GM12878 (cell line): ENCODE results near the gene CPNE5. TPM values are rescaled to one million over a fixed set of nuclear protein-coding genes. Genes with fewer than 3 reads are reported as not detected.

Source experiments
- ATAC-seq: fragments of 200-7000 bp; cut with Tn5 transposase; 3 replicates; pipeline ENCODE4 v1.9.1; 2020; ENCODE audit warnings: mild to moderate bottlenecking, moderate library complexity
- BruUV-seq: library from RNA; stranded (reverse); fragments of 400-500 nt; replicated peaks from 2 replicates; lab custom pipeline; 2021; lab: Mats Ljungman, UMichigan
- CTCF ChIA-PET: fragments of 300-600 bp; sonication (Branson Sonifier 250); formaldehyde crosslinking; extraction: SDS; loops from one replicate; lab custom pipeline; 2021; ENCODE audit warnings: inconsistent platforms; lab: Yijun Ruan, JAX
- POLR2A ChIA-PET: fragments of 350-600 bp; formaldehyde crosslinking; extraction: SDS; loops from one replicate; lab custom pipeline; 2021; ENCODE audit warnings: inconsistent platforms; lab: Charles Lee
- RAD21 ChIA-PET: fragments of 300-600 bp; sonication (Branson Sonifier 250); formaldehyde crosslinking; loops from one replicate; lab custom pipeline; 2023; ENCODE audit warnings: antibody characterized with exemption; ENCODE audit not compliant: unreplicated experiment; lab: Charles Lee
- SMC1A ChIA-PET: fragments of 300-600 bp; sonication (Branson Sonifier 250); formaldehyde crosslinking; loops from one replicate; lab custom pipeline; 2023; ENCODE audit not compliant: unreplicated experiment, uncharacterized antibody; lab: Charles Lee
- DNase-seq: peaks from one replicate; pipeline ENCODE4 v3.0.0-alpha.2; 2011; ENCODE audit warnings: low read depth, low spot score
- FAIRE-seq: peaks from 3 replicates; lab custom pipeline; 2011; peaks lifted over from hg19 to GRCh38; lab: Jason Lieb, UNC
- H2AFZ ChIP-seq: 2 replicates; pipeline ENCODE4 v1.6.0; 2011; ENCODE audit warnings: low read depth, low read length, control low read depth; ENCODE audit not compliant: control insufficient read depth
- H3K27ac ChIP-seq: 2 replicates; pipeline ENCODE4 v1.5.1; 2011; ENCODE audit warnings: control low read depth; ENCODE audit not compliant: control insufficient read depth, insufficient read depth
- H3K27me3 ChIP-seq, 2 experiments: replicated peaks in 1 of 2; 2 replicates each; pipeline versions ENCODE4 v1.6.0 to v1.6.1; 2011; ENCODE audit warnings: low read length in 1 of 2; ENCODE audit not compliant: control insufficient read depth in 2 of 2, insufficient read depth in 2 of 2
- H3K36me3 ChIP-seq, 2 experiments: 2 replicates each; pipeline ENCODE4 v1.5.1; 2011; ENCODE audit warnings: low read length in 1 of 2; ENCODE audit not compliant: control insufficient read depth in 2 of 2, insufficient read depth in 2 of 2
- H3K4me1 ChIP-seq: 2 replicates; pipeline ENCODE4 v1.6.1; 2011; ENCODE audit warnings: mild to moderate bottlenecking, low read length, moderate library complexity, mixed read lengths; ENCODE audit not compliant: control insufficient read depth, insufficient read depth
- H3K4me2 ChIP-seq: 2 replicates; pipeline ENCODE4 v1.6.0; 2011; ENCODE audit warnings: control low read depth; ENCODE audit not compliant: control insufficient read depth, insufficient read depth
- H3K4me3 ChIP-seq: fragments of 200-600 bp; sonication (generic); 2 replicates; pipeline ENCODE4 v1.5.1; 2016
- H3K79me2 ChIP-seq: 2 replicates; pipeline ENCODE4 v1.6.0; 2011; ENCODE audit warnings: low read length; ENCODE audit not compliant: control insufficient read depth, insufficient read depth
- H3K9ac ChIP-seq: 2 replicates; pipeline ENCODE4 v1.8.0; 2011; ENCODE audit warnings: low read length, control low read depth, mixed read lengths; ENCODE audit not compliant: control insufficient read depth, insufficient read depth
- H3K9me3 ChIP-seq: replicated peaks from 3 replicates; pipeline ENCODE4 v1.5.1; 2011; ENCODE audit warnings: mild to moderate bottlenecking, low read length; ENCODE audit not compliant: control insufficient read depth, insufficient read depth
- H4K20me1 ChIP-seq: 2 replicates; pipeline ENCODE4 v1.6.0; 2011; ENCODE audit not compliant: control insufficient read depth, insufficient read depth
- JUND ChIP-seq: IDR thresholded peaks from 2 replicates; pipeline ENCODE4 v1.6.1; 2012; ENCODE audit warnings: low read depth, mild to moderate bottlenecking, low read length, improper control_type of control experiment, moderate library complexity
- MEF2B ChIP-seq: fragments of 450-650 bp; IDR thresholded peaks from 2 replicates; pipeline ENCODE4 v1.6.1; 2018; ENCODE audit warnings: mild to moderate bottlenecking, moderate library complexity; ENCODE audit not compliant: partially characterized antibody, poor library complexity, severe bottlenecking
- NR2C2 ChIP-seq: IDR thresholded peaks from 2 replicates; pipeline ENCODE4 v1.6.1; 2011; ENCODE audit warnings: borderline replicate concordance, low read depth; ENCODE audit not compliant: control insufficient read depth, insufficient read length
- NR2F1 ChIP-seq: fragments of 450-650 bp; conservative IDR thresholded peaks from 2 replicates; pipeline ENCODE4 v1.6.1; 2017; ENCODE audit warnings: mild to moderate bottlenecking
- SIN3A ChIP-seq: IDR thresholded peaks from 2 replicates; pipeline ENCODE4 v1.6.1; 2012; ENCODE audit warnings: low read depth, low read length, improper control_type of control experiment
- SUPT20H ChIP-seq: IDR thresholded peaks from 2 replicates; pipeline ENCODE4 v1.6.1; 2011; ENCODE audit warnings: low read depth, mild to moderate bottlenecking, low read length, moderate library complexity, borderline replicate concordance; ENCODE audit not compliant: control insufficient read depth
- WRNIP1 ChIP-seq: IDR thresholded peaks from 2 replicates; pipeline ENCODE4 v1.6.1; 2011; ENCODE audit warnings: low read depth, low read length, improper control_type of control experiment, borderline replicate concordance
- YY1 ChIP-seq: IDR thresholded peaks from 2 replicates; pipeline ENCODE4 v1.6.1; 2011; ENCODE audit warnings: low read depth, mild to moderate bottlenecking, low read length
- ZNF622 ChIP-seq: fragments of 450-650 bp; IDR thresholded peaks from 2 replicates; pipeline ENCODE4 v1.6.1; 2017; ENCODE audit warnings: mild to moderate bottlenecking, inconsistent platforms
- ZZZ3 ChIP-seq: IDR thresholded peaks from 2 replicates; pipeline ENCODE4 v1.6.1; 2011; ENCODE audit warnings: low read depth; ENCODE audit not compliant: control insufficient read depth, insufficient read length
- WGBS: methylation state at CpG from one replicate; pipeline ENCODE4 v1.1.6; 2016; ENCODE audit warnings: low lambda C conversion rate; ENCODE audit not compliant: insufficient replicate concordance, insufficient coverage; ENCODE audit errors: missing lambda C conversion rate; 5-methylcytosine and 5-hydroxymethylcytosine counted together
- in situ Hi-C: fragments of 300-500 bp; cut with MboI; formaldehyde crosslinking; loops from 9 replicates; pipeline ENCODE4 v1.14.3; 2018; ENCODE audit warnings: mixed read lengths
- intact Hi-C: fragments of 100-400 bp; cut with micrococcal nuclease; formaldehyde crosslinking; loops from one replicate; pipeline ENCODE4 v1.14.2; 2022; ENCODE audit not compliant: unreplicated experiment
- polyA plus RNA-seq, 11 experiments: library from polyadenylated mRNA; depleted of rRNA in 4 of 11; unstranded in 6 of 11; stranded (reverse) in 5 of 11; fragments of >200 nt; fragmentation: Nextera tagmentation in 4 of 11; fragmentation: Illumina TruSeq in 1 of 11; extraction: Ambion mirVana in 4 of 11; extraction: Trizol in 1 of 11; gene quantifications; 1 replicate in 1 of 11; 2 replicates in 10 of 11; pipeline versions ENCODE4 v1.2.1 to v1.2.3, GENCODE V29; 2011 to 2016; ENCODE audit warnings: inconsistent platforms in 2 of 11, missing spikeins in 2 of 11, low read depth in 1 of 11
- total RNA-seq, 4 experiments: library from RNA; depleted of rRNA in 3 of 4; stranded (reverse); fragments of >200 nt in 3 of 4; fragmentation: Illumina TruSeq in 1 of 4; extraction: Trizol in 1 of 4; gene quantifications; 2 replicates each; pipeline versions ENCODE4 v1.2.1 to v1.2.3, GENCODE V29; 2013 to 2021
- TF ChIP-seq, protein P1 (sequence below): fragments of 450-650 bp; IDR thresholded peaks from 2 replicates; pipeline ENCODE4 v1.6.1; 2017; ENCODE audit warnings: mild to moderate bottlenecking, moderate library complexity
- TF ChIP-seq, protein P2 (sequence below): IDR thresholded peaks from 2 replicates; pipeline ENCODE4 v1.6.1; 2012; ENCODE audit warnings: low read depth, low read length, improper control_type of control experiment

The CPNE5 gene
- total and polyA plus RNA-seq, 10 of the 15 experiments (the other 5 are each of a cell fraction or from before 2014, with no cell fraction given) = 2.4 to 39.1 (median 18.2) TPM

DNA sequence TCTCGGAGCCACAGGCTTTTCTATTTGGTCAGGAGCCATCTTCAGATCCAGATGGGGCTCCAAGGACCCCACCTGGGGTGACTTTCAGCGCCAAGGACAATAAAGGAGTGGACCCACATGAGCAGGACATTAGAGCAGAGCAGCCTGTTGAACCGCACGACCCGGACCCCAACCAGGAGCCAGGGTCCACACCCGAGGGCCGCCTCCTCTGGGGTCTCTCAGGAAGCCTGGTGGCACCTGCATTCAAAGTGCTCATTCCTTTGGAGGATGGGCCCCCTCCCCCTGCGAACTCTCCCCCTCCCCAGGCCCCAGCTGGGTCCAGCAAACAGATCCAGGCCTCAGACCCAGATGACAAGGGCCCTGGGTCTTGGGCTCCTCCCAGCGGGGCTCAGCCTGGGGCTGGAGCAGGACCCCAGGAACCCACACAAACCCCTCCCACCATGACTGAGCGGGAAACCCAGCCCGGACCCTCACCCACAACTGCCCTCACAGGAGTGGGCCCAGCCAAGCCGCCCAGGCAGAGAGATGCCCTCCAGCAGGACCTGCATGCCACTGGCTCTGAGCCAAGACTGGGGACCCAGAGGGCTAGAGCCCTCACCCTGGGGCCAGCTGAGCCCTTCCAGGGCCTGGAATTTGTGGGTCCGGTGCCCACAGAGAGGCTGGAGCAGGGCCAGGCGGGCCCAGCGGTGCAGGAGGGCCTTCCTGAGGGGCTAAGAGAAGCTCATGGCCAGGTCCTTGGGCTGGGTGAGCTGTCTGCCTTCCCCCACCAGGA, 117.7 kb downstream of the CPNE5 start:
- 70% methylated on average over 15 of the region's 15 CpGs for WGBS
- no peak overlapping the region for H2AFZ ChIP-seq
- ChIA-PET CTCF (interaction anchor here (0.6 to 2.5 kb wide), 6 partner anchors 34 to 106 kb away, joined by 4 to 13 read pairs (median 6); no protein-coding TSS in a partner anchor), RAD21 (interaction anchor here (1.1 to 3.7 kb wide), 3 partner anchors 31 to 54 kb away, joined by 3 to 19 read pairs (median 6); no protein-coding TSS in a partner anchor), SMC1A (interaction anchor here (1.2 to 1.9 kb wide), 6 partner anchors 11 to 106 kb away, joined by 3 to 12 read pairs (median 5); no protein-coding TSS in a partner anchor), POLR2A (interaction anchor here (1.3 to 1.6 kb wide), 3 partner anchors 8 to 43 kb away, joined by 3 to 4 read pairs (median 4); partner anchors contain the start of gene CDKN1A)
- FAIRE-seq = no peak
- H4K20me1 ChIP-seq = no peaks in the 10 kb centered on the region
- H3K36me3 ChIP-seq = no peaks in the 10 kb centered on the region
- H3K79me2 ChIP-seq = no peaks in the 10 kb centered on the region
- H3K27ac ChIP-seq = no peak overlapping the region
- no peak for ATAC-seq
- TF ChIP-seq ZNF622 = no peak
- TF ChIP-seq YY1 = no peak
- TF ChIP-seq WRNIP1 = no peak
- TF ChIP-seq, protein P1, sequence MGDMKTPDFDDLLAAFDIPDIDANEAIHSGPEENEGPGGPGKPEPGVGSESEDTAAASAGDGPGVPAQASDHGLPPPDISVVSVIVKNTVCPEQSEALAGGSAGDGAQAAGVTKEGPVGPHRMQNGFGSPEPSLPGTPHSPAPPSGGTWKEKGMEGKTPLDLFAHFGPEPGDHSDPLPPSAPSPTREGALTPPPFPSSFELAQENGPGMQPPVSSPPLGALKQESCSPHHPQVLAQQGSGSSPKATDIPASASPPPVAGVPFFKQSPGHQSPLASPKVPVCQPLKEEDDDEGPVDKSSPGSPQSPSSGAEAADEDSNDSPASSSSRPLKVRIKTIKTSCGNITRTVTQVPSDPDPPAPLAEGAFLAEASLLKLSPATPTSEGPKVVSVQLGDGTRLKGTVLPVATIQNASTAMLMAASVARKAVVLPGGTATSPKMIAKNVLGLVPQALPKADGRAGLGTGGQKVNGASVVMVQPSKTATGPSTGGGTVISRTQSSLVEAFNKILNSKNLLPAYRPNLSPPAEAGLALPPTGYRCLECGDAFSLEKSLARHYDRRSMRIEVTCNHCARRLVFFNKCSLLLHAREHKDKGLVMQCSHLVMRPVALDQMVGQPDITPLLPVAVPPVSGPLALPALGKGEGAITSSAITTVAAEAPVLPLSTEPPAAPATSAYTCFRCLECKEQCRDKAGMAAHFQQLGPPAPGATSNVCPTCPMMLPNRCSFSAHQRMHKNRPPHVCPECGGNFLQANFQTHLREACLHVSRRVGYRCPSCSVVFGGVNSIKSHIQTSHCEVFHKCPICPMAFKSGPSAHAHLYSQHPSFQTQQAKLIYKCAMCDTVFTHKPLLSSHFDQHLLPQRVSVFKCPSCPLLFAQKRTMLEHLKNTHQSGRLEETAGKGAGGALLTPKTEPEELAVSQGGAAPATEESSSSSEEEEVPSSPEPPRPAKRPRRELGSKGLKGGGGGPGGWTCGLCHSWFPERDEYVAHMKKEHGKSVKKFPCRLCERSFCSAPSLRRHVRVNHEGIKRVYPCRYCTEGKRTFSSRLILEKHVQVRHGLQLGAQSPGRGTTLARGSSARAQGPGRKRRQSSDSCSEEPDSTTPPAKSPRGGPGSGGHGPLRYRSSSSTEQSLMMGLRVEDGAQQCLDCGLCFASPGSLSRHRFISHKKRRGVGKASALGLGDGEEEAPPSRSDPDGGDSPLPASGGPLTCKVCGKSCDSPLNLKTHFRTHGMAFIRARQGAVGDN = no peak
- no peak for TF ChIP-seq JUND
- no peak for TF ChIP-seq NR2F1
- no peak for TF ChIP-seq ZZZ3
- no peak for TF ChIP-seq SUPT20H
- no peak for TF ChIP-seq SIN3A
- TF ChIP-seq NR2C2 = no peak
- TF ChIP-seq MEF2B = no peak
- TF ChIP-seq, protein P2, sequence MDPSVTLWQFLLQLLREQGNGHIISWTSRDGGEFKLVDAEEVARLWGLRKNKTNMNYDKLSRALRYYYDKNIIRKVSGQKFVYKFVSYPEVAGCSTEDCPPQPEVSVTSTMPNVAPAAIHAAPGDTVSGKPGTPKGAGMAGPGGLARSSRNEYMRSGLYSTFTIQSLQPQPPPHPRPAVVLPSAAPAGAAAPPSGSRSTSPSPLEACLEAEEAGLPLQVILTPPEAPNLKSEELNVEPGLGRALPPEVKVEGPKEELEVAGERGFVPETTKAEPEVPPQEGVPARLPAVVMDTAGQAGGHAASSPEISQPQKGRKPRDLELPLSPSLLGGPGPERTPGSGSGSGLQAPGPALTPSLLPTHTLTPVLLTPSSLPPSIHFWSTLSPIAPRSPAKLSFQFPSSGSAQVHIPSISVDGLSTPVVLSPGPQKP = no peak
- no peaks in the 10 kb centered on the region for H3K9me3 ChIP-seq
- peaks cover 25% of the 10 kb centered on the region for H3K4me1 ChIP-seq
- H3K9ac ChIP-seq = no peak overlapping the region
- H3K4me2 ChIP-seq = no peak overlapping the region
- H3K27me3 ChIP-seq = no peaks in the 10 kb centered on the region
- no peak overlapping the region for H3K4me3 ChIP-seq
- intact Hi-C loops = no loop called here
- no peak for DNase-seq
- in situ Hi-C loops = no loop called here
- BruUV-seq = no TSS peak
